ENCODE measurements around the gene TMEM184A. TPM values are rescaled to one million over a fixed set of nuclear protein-coding genes. Genes with fewer than 3 reads are reported as not detected.
A peak's percentile ranks its signal among the peaks of the same experiment; 100 is the strongest.

The TMEM184A gene
- total RNA-seq = 9.7 TPM
- 6.7 TPM for polyA plus RNA-seq

DNA sequence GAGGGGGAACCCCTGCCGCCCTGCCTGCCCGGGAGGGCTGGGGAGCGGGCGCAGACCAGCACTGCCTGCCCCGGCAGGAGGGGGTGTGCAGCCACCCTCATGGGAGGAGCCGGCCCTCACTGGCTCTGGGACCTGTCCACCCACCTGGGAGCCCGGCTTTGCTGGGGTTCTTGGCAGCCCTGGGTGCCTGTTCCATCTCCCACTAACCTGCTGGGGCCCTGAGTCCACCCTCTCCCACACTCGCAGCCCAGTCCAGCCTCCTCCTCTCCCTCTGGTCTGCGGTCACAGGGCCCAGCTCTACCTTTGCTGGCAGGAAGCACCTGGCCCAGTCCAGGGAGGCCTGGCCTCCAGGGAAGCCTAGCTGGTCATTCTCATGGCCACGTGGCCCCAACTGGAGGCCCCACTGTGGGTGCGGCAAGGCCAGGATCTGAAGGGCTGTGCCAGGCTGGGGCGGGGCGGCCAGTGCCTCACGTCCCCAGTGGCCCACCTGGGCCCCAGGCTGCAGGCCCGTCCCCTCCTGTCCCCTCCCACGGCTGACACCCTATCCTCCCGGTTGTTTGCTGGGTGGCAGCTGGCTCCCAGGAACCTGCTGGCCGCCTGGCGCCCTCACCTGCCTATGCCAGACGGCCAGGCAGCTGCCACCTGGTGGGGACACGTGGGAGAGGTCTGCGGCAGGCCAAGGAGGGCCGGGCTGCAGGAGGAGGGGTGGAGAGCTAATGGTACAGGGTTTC, at the start of gene TMEM184A:
TSS of gene TMEM184A (minus strand) at position 393 of the 731 bp plus-strand sequence. CDS start 721 bp downstream, outside the sequence.
- H3K4me1 ChIP-seq (ENCODE audit: insufficient read depth) = no peaks in the 10 kb centered on the region
- peak within 1 kb of the TSS; percentile 34 for H3K27ac ChIP-seq (ENCODE audit: low read depth)
- H3K36me3 ChIP-seq (ENCODE audit: insufficient read depth) = no peaks in the 10 kb centered on the region
- no peak for DNase-seq (ENCODE audit: extremely low spot score)
- 56% methylated on average over 23 of the region's 23 CpGs for WGBS
- H3K4me3 ChIP-seq (ENCODE audit: low read depth, low read length) = no peak within 1 kb of the TSS

DNA sequence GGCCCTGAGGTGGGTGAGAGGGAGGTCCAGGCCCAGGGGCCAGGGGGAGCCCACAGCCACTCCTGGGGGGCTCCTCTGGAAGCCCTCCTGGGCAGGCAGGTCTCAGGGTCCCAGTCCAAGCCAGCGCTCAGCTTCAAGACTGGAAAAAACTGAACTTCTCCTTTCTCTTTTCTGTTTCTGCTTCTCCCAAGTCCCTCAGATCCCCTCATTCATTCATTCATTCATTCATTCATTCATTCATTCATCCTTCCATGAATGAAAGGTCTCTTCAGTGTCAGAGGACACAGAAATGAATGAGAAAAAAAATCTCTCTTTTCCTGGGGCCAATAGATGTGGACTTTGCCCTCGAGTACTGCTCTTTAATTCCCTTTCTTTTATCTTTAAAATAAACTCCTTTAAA, 48.4 kb upstream of the TMEM184A start:
- no peak for DNase-seq (ENCODE audit: extremely low spot score)
- H3K36me3 ChIP-seq (ENCODE audit: insufficient read depth) = no peaks in the 10 kb centered on the region
- 75% methylated on average over 2 of the region's 2 CpGs for WGBS

DNA sequence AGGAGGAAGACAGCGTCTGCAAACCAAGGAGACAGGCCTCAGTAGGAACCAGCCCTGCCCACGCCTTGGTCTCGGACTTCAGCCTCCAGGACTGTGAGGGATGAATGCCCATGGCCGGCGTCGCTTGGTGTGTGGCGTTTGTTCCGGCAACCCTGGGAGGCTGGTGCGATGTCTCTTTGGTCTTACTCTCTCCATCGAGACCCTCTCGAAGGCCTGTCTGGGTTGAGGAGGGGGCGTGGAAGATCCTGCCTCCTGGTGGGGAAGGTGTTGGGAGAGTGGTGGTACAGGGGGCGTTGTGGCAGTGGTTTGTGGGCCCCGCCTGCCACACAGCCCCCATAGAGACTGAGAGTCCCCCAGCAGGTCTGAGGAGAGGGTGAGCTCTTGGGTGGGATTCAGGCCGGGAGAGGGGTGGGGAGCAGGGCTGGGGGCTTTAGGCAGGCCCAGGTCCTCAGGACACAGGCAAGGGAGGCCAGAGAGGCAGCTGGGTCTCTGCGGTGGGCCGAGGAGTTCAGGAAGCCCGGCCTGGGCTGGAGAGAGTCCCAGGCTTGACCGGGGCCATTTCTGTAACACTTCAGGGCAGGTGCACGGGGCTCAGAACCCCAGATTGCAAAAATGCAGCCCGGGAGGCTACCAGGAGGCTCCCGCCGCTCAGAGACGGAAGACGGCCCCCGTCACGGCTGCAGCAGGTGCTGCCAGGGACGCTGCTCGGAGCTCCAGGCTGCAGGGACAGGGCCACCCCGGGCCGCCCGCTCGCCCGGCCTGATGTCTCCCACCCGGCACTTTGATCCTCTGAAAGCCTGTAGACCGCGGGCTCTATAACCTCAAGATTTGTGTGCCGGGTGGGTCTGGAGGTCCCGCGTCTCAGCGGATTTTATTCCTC, 47.6 kb upstream of the TMEM184A start:
- no peak for DNase-seq (ENCODE audit: extremely low spot score)
- Histone ChIP-seq H3K4me1 (ENCODE audit: insufficient read depth) (no peaks in the 10 kb centered on the region), H3K4me3 (ENCODE audit: low read depth, low read length) (no peak overlapping the region), H3K27ac (ENCODE audit: low read depth) (no peak overlapping the region), H3K36me3 (ENCODE audit: insufficient read depth) (no peaks in the 10 kb centered on the region)
- 68% methylated on average over 41 of the region's 41 CpGs for WGBS

More for the DNA sequence above, 48.4 kb upstream of the TMEM184A start:
- H3K4me1 ChIP-seq (ENCODE audit: insufficient read depth) = no peaks in the 10 kb centered on the region
- no peak overlapping the region for H3K27ac ChIP-seq (ENCODE audit: low read depth)
- H3K4me3 ChIP-seq (ENCODE audit: low read depth, low read length) = no peak overlapping the region

DNA sequence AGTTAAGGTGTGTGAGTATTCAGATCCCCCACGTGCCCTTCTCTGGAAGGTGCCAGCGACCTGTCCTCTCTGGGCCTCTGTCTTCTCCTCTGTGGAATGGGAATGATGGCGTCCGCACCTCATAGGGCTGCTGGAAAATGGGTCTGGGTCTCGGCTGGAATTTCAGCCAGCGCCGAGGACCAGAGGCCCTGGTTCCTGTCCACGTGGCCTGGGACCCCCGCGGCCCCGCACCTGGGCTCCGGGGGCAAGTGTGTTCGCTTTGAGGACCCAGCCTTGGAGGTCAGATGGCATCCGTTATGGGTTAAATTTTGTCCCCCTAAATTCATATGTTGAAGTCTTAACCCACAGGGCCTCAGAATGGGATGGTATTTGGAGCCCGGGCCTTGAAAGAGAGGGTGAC, 46.4 kb upstream of the TMEM184A start:
- H3K36me3 ChIP-seq (ENCODE audit: insufficient read depth) = no peaks in the 10 kb centered on the region
- WGBS = 92% methylated on average over 15 of the region's 15 CpGs

DNA sequence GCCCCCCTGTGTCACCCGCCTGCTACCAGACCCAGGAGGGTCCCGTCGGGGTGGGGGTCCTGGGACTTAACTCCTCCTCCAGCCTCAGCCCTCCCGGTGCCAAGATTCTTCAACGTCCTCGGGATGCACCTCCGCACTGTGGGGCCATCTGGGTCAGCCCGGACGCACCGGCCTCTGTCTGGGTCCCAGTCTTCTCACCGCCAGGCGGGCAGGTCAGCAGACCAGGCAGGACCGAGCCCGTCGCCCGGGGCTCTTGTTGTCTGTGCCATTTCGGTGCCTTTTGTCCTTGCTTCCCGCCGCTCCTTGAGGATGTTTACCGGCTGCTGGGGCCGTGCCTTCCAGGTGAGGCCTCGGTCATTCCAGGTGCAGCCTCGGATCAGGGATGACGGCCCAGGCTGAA, 46.0 kb upstream of the TMEM184A start:
- DNase-seq (ENCODE audit: extremely low spot score) = no peak
- Histone ChIP-seq H3K36me3 (ENCODE audit: insufficient read depth) (no peaks in the 10 kb centered on the region), H3K27ac (ENCODE audit: low read depth) (no peak overlapping the region), H3K4me3 (ENCODE audit: low read depth, low read length) (no peak overlapping the region), H3K4me1 (ENCODE audit: insufficient read depth) (no peaks in the 10 kb centered on the region)
- WGBS = 84% methylated on average over 24 of the region's 24 CpGs

More for the DNA sequence above, 46.4 kb upstream of the TMEM184A start:
- Histone ChIP-seq H3K27ac (ENCODE audit: low read depth) (no peak overlapping the region), H3K4me1 (ENCODE audit: insufficient read depth) (no peaks in the 10 kb centered on the region), H3K4me3 (ENCODE audit: low read depth, low read length) (no peak overlapping the region)
- no peak for DNase-seq (ENCODE audit: extremely low spot score)

DNA sequence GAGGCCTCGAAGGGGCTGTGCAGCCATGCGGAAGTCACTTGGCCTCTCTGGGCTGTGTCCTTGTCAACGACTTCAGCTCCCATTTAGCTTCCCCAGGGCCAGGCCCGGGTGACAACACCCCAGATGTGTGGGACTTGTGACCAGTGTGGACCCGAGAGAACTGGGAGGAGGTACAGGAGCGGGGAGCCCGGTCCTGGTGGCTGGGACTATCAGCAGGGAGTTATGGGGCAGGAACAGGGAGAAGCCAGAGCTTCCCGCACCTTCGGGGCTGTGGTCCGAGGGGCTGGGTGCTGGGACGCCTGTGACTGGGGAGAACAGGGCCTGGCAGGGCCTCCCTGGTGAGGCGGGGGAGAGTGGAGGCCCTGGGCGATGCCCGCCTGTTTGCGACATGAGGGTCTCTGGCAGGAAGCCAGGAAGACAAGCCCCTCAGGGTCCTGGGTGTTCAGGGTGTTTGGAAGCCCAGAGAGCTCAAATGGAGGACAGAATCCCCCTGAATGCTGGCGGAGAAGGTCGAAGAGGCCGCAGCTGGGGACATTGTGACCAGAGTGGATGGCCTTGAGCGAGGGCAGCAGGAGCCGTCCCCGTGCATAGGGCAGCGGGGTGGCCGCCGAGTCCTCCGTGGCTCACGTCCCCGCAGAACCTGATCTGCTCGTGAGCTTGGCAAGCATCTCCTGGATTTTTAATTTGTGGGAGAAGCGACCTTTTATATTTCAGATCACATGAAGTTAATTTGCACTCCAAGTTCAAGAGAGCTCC, 43.8 kb upstream of the TMEM184A start:
- H3K27ac ChIP-seq (ENCODE audit: low read depth) = no peak overlapping the region
- no peaks in the 10 kb centered on the region for H3K4me1 ChIP-seq (ENCODE audit: insufficient read depth)
- no peaks in the 10 kb centered on the region for H3K36me3 ChIP-seq (ENCODE audit: insufficient read depth)
- no peak overlapping the region for H3K4me3 ChIP-seq (ENCODE audit: low read depth, low read length)
- no peak for DNase-seq (ENCODE audit: extremely low spot score)
- WGBS = 80% methylated on average over 29 of the region's 29 CpGs

DNA sequence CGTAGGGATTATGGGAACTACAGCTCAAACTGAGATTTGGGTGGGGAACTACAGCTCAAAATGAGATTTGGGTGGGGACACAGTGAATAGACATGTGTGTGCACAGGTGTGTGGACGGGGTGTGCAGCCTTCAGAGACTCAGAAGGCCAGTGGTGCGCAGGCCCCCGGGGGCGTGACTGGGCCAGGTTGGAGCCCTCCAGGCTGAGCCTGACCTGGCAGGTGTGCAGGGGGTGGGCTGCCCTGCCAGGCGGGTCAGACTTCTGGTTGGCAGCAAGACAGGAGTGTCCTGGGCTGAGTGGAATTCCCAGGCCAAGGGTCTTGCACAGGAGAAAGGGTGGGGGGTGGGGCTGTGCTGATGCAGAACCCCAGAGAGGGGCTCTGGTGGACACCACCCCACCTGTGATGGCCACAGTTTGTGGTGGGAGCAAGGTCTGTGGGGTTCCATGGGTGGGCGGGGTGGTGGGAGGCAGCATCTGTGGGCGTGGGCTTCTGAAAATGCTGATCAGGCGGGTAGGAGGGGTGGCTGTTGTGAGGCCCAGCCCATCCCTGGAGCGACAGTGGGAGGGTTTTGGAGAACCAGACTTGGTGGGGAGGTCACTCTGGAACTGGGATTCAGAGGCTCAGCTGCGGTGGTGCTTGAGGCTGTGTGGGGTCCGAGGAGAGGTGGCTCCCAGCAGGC, 43.1 kb upstream of the TMEM184A start:
- no peaks in the 10 kb centered on the region for H3K4me1 ChIP-seq (ENCODE audit: insufficient read depth)
- no peak overlapping the region for H3K27ac ChIP-seq (ENCODE audit: low read depth)
- 87% methylated on average over 12 of the region's 12 CpGs for WGBS

DNA sequence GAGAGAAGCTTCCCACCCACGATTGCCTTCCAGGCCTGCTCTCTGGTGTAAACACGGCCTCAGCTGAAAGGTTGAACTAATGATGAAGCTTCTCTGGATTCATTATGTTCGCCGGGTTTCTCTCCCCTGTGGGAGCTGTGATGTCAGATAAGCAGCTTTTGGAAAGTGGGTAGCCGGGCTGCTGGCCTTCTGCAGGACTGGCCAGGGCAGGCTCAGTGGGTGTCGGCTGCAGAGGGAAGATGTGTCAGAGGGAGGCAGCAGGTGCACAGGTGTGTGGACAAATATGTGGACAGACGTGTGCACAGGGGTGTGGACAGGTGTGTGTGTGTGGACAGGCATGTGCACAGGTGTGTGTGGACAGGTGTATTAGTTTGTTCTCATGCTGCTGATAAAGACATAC, 42.3 kb upstream of the TMEM184A start:
- H3K36me3 ChIP-seq (ENCODE audit: insufficient read depth) = no peaks in the 10 kb centered on the region
- H3K4me3 ChIP-seq (ENCODE audit: low read depth, low read length) = no peak overlapping the region
- no peak overlapping the region for H3K27ac ChIP-seq (ENCODE audit: low read depth)
- WGBS = 80% methylated on average over 7 of the region's 7 CpGs
- no peaks in the 10 kb centered on the region for H3K4me1 ChIP-seq (ENCODE audit: insufficient read depth)
- no peak for DNase-seq (ENCODE audit: extremely low spot score)

More for the DNA sequence above, 43.1 kb upstream of the TMEM184A start:
- no peak overlapping the region for H3K4me3 ChIP-seq (ENCODE audit: low read depth, low read length)
- no peaks in the 10 kb centered on the region for H3K36me3 ChIP-seq (ENCODE audit: insufficient read depth)
- DNase-seq (ENCODE audit: extremely low spot score) = no peak

DNA sequence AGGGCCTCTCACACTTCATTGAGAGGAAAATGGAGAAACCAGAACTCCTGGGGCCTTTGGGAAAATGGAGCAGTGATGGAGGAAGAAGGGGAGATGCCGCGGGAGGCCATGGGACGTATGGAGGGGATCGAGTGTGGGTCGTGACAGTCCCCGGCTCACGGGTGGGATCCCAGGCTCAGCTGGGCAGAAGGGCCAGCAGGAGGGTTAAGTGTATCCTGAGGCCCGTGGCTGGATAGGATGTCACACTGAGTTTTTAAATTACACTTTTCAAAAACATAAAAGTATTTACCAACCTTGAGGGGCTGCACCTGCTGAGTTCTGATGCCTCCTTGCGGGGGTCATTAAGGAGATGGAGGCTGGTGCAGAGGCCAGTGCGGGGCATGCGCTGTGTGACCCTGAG, 41.8 kb upstream of the TMEM184A start:
- DNase-seq (ENCODE audit: extremely low spot score) = no peak
- H3K4me3 ChIP-seq (ENCODE audit: low read depth, low read length) = no peak overlapping the region
- H3K27ac ChIP-seq (ENCODE audit: low read depth) = no peak overlapping the region
- H3K36me3 ChIP-seq (ENCODE audit: insufficient read depth) = no peaks in the 10 kb centered on the region
- H3K4me1 ChIP-seq (ENCODE audit: insufficient read depth) = no peaks in the 10 kb centered on the region
- WGBS = 83% methylated on average over 11 of the region's 11 CpGs

DNA sequence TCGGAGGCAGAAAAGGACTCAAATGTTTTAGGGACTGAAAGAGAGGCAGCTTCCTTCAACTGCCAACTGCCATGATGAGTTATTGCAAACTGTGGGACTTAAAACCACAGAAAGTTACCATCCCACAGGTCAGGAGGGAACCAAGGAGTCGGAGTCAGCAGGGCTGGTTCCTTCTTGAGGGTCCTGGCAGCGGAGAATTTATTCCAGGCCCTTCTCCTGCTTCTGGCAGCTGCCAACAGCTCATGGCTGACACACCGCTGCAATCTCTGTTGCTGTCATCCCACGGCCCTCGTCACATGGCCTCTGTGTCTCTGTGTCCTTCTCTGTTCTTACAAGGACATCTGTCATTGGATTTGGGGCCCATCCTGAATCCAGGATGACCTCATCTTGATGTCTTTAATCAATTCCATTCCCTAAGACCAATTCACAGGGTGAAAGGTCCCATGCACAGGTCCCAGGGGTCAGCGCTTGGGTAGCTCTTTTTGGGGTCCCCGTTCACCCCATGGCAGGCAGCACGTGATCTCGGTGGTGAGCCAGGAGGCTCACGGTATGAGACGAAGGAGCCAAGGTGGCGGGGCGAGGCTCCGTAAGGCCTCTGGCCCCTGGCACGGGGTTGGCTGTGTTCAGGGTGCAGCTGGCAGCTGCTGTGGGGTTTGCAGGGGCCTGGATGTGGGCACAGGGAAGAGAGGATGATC, 41.2 kb upstream of the TMEM184A start:
- Histone ChIP-seq H3K36me3 (ENCODE audit: insufficient read depth) (no peaks in the 10 kb centered on the region), H3K4me1 (ENCODE audit: insufficient read depth) (no peaks in the 10 kb centered on the region), H3K27ac (ENCODE audit: low read depth) (no peak overlapping the region), H3K4me3 (ENCODE audit: low read depth, low read length) (no peak overlapping the region)
- 82% methylated on average over 16 of the region's 16 CpGs for WGBS
- no peak for DNase-seq (ENCODE audit: extremely low spot score)

DNA sequence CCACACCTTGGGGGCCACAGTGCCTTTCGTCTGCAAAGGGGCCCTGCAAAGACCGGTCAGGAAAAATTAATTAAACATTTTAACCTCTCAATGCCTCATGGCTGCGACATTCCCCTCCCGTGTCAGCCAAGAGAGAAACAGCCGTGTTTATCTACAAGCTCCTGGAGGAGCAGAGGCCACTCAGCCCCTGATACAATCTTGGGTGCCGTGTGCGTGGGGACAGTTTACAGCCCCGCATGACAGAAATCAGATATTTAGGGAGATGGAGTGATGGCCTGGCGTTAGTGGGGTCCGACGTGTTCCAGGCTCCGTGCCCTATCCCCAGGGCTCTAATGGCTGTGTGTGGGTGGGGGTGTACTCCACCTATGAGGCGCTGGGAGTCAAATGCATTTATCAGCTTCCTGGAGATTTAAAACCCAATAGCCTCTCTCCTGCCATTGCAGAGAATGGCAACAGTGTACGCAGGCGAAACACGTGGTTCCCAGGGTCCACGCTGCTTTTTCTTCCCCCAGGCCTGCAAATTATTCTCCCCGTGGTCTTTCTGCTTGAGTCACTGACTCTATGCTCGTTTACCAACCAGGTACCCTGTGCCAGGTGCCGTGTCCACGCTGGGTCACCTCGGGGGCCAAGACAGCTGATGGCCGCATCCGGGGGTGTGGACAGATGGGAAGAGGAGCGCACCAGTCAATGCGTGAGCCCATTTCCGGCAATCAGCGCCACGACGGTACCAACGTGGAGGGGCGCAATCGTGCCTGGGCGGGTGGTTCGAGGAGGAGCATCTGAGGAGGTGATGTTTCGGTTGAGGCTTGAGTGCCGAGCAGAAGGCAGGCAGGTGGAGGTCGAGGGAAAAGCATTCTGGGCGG, 40.4 kb upstream of the TMEM184A start:
- H3K27ac ChIP-seq (ENCODE audit: low read depth) = no peak overlapping the region
- no peak for DNase-seq (ENCODE audit: extremely low spot score)
- 69% methylated on average over 39 of the region's 39 CpGs for WGBS
- H3K4me1 ChIP-seq (ENCODE audit: insufficient read depth) = no peaks in the 10 kb centered on the region
- no peaks in the 10 kb centered on the region for H3K36me3 ChIP-seq (ENCODE audit: insufficient read depth)
- H3K4me3 ChIP-seq (ENCODE audit: low read depth, low read length) = no peak overlapping the region

DNA sequence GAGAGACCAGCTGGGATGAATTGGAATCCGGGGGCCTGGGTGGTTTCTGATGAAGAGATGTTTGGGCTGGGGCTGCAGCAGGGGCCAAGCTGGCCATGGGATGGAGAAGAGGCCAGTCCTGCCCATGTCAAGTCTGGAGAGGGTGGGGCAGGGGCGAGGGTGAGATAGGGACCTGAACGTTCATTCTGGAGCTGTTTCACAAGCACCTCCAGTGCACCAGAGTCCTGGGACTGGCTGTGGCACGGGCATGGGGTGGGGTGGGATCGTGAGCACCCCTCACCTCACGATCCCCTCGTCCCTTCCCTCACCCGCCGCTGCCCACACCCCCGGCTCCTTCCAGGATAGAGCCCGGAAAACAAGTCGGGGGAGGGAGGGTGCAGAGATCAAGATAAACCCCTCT, 39.6 kb upstream of the TMEM184A start:
- Histone ChIP-seq H3K27ac (ENCODE audit: low read depth) (no peak overlapping the region), H3K36me3 (ENCODE audit: insufficient read depth) (no peaks in the 10 kb centered on the region), H3K4me1 (ENCODE audit: insufficient read depth) (no peaks in the 10 kb centered on the region), H3K4me3 (ENCODE audit: low read depth, low read length) (no peak overlapping the region)
- 67% methylated on average over 12 of the region's 12 CpGs for WGBS
- no peak for DNase-seq (ENCODE audit: extremely low spot score)
